Liver (tissue), 9 donors: ENCODE results near the gene FUBP1. TPM values are rescaled to one million over a fixed set of nuclear protein-coding genes. Genes with fewer than 3 reads are reported as not detected.

Experiments
- DNase-seq: peaks from one replicate; pipeline ENCODE4 v3.0.0-alpha.2; 2017; ENCODE audit warnings: low spot score
- H3K27ac ChIP-seq, 2 donors: one replicate each; pipeline ENCODE4 v1.7.0; 2013; ENCODE audit warnings: inconsistent platforms in 2 of 2, low read length in 2 of 2, control low read depth in 1 of 2, low read depth in 1 of 2, mild to moderate bottlenecking in 1 of 2
- H3K27me3 ChIP-seq, 4 donors: one replicate each; pipeline versions ENCODE4 v1.6.1 to v1.7.0; 2013; ENCODE audit warnings: low read length in 3 of 4, inconsistent platforms in 1 of 4, mild to moderate bottlenecking in 1 of 4, moderate library complexity in 1 of 4; ENCODE audit not compliant: control insufficient read depth in 4 of 4, insufficient read depth in 4 of 4
- H3K36me3 ChIP-seq, 4 donors: one replicate each; pipeline versions ENCODE4 v1.6.1 to v1.7.0; 2013; ENCODE audit warnings: low read length in 3 of 4, mild to moderate bottlenecking in 3 of 4, low read depth in 1 of 4, moderate library complexity in 1 of 4; ENCODE audit not compliant: control insufficient read depth in 4 of 4, insufficient read depth in 3 of 4
- H3K4me1 ChIP-seq, 4 donors: one replicate each; pipeline versions ENCODE4 v1.6.1 to v1.7.0; 2013; ENCODE audit warnings: low read length in 3 of 4, mild to moderate bottlenecking in 3 of 4, moderate library complexity in 1 of 4; ENCODE audit not compliant: control insufficient read depth in 4 of 4, insufficient read depth in 4 of 4
- H3K4me3 ChIP-seq, 3 donors: one replicate each; pipeline versions ENCODE4 v1.6.1 to v1.7.0; 2013; ENCODE audit warnings: low read length in 3 of 3, control low read depth in 1 of 3, low read depth in 1 of 3, mild to moderate bottlenecking in 1 of 3
- H3K9ac ChIP-seq, 2 donors: one replicate each; pipeline ENCODE4 v1.7.0; 2013; ENCODE audit warnings: low read length in 2 of 2, mild to moderate bottlenecking in 2 of 2, moderate library complexity in 2 of 2, control low read depth in 1 of 2, low read depth in 1 of 2
- H3K9me3 ChIP-seq, 4 donors: one replicate each; pipeline versions ENCODE4 v1.6.1 to v1.7.0; 2013; ENCODE audit warnings: low read length in 3 of 4; ENCODE audit not compliant: control insufficient read depth in 4 of 4
- EGR1 ChIP-seq, 2 donors: IDR thresholded peaks; 2 replicates each; pipeline ENCODE4 v1.6.1; 2016 to 2018; ENCODE audit warnings: antibody characterized with exemption in 2 of 2, low read depth in 2 of 2
- FOXA1 ChIP-seq: IDR thresholded peaks from 2 replicates; pipeline ENCODE4 v1.6.1; 2016; ENCODE audit warnings: antibody characterized with exemption
- GABPA ChIP-seq, 2 donors: IDR thresholded peaks in 1 of 2; conservative IDR thresholded peaks in 1 of 2; 2 replicates each; pipeline ENCODE4 v1.6.1; 2016; ENCODE audit warnings: antibody characterized with exemption in 2 of 2, mild to moderate bottlenecking in 1 of 2, moderate library complexity in 1 of 2
- HNF4A ChIP-seq, 2 donors: conservative IDR thresholded peaks; 2 replicates each; pipeline ENCODE4 v1.6.1; 2016; ENCODE audit warnings: antibody characterized with exemption in 2 of 2, mild to moderate bottlenecking in 2 of 2
- HNF4G ChIP-seq: IDR thresholded peaks from 2 replicates; pipeline ENCODE4 v1.6.1; 2016; ENCODE audit warnings: antibody characterized with exemption
- JUND ChIP-seq, 2 donors: IDR thresholded peaks; 2 replicates each; pipeline ENCODE4 v1.6.1; 2016; ENCODE audit warnings: antibody characterized with exemption in 2 of 2
- NR2F2 ChIP-seq: IDR thresholded peaks from 2 replicates; pipeline ENCODE4 v1.6.1; 2016; ENCODE audit warnings: antibody characterized with exemption
- RAD21 ChIP-seq, 2 donors: IDR thresholded peaks; 2 replicates each; pipeline ENCODE4 v1.6.1; 2016; ENCODE audit warnings: antibody characterized with exemption in 2 of 2, mild to moderate bottlenecking in 2 of 2
- SP1 ChIP-seq: IDR thresholded peaks from 2 replicates; pipeline ENCODE4 v1.6.1; 2018; ENCODE audit warnings: antibody characterized with exemption, mild to moderate bottlenecking
- TAF1 ChIP-seq: conservative IDR thresholded peaks from 2 replicates; pipeline ENCODE4 v1.6.1; 2016; ENCODE audit warnings: antibody characterized with exemption, mild to moderate bottlenecking
- YY1 ChIP-seq: IDR thresholded peaks from 2 replicates; pipeline ENCODE4 v1.6.1; 2016; ENCODE audit warnings: antibody characterized with exemption, mild to moderate bottlenecking
- WGBS: extraction: QIAGEN DNeasy Blood & Tissue Kit; methylation state at CpG from one replicate; pipeline ENCODE4 v1.1.7; 2013; 5-methylcytosine and 5-hydroxymethylcytosine counted together
- polyA plus RNA-seq, 2 donors: library from polyadenylated mRNA; stranded (reverse) in 1 of 2; unstranded in 1 of 2; fragments of 200-250 nt in 1 of 2; fragments of >200 nt in 1 of 2; fragmentation: Nextera tagmentation in 1 of 2; extraction: Ambion mirVana in 1 of 2; gene quantifications; one replicate each; pipeline versions ENCODE4 v1.2.1 to v1.2.3, GENCODE V29; 2013 to 2015
- total RNA-seq, 2 donors: library from RNA; depleted of rRNA; stranded (reverse); fragments of >200 nt; gene quantifications; one replicate each; pipeline ENCODE4 v1.2.3, GENCODE V29; 2014
- TF ChIP-seq, protein P1 (sequence below): IDR thresholded peaks from 2 replicates; pipeline ENCODE4 v1.6.1; 2016; ENCODE audit warnings: antibody characterized with exemption
- TF ChIP-seq, protein P2 (sequence below): IDR thresholded peaks from 2 replicates; pipeline ENCODE4 v1.6.1; 2016; ENCODE audit warnings: antibody characterized with exemption
- TF ChIP-seq, protein P3 (sequence below): IDR thresholded peaks from 2 replicates; pipeline ENCODE4 v1.6.1; 2016; ENCODE audit warnings: antibody characterized with exemption
- TF ChIP-seq, protein P4 (sequence below): fragments of 150-350 bp; IDR thresholded peaks from 2 replicates; pipeline ENCODE4 v1.5.1; 2017; ENCODE audit warnings: improper control_type of control experiment, low read depth, low read length; ENCODE audit not compliant: missing input control
- donor health status: healthy.
- donor health status: healthy.
- donor health status: healthy.
- donor health status: healthy.
- donor health status: healthy.

The FUBP1 gene
- total and polyA plus RNA-seq, 4 donors = 16.3 to 97.4 (median 47.2) TPM

DNA sequence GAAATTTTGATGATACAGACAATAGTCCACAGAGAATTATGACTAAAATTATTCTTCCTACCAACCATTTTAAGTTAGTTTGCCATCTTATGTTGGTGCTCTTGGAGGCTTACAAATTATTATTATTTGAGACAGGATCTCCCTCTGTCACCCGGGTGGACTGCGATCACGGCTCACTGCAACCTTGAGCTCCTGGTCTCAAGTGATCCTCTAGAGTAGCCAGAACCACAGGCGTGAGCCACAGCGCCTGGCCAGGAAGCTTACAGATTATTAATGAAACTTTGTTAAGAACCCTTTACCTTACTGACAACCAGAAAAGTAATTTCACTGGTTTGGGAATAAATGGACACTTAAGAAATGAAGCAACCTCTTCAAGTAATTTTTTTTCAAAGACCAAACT lies 17.9 kb upstream of the FUBP1 start:
- no peak overlapping the region for H3K4me3 ChIP-seq

DNA sequence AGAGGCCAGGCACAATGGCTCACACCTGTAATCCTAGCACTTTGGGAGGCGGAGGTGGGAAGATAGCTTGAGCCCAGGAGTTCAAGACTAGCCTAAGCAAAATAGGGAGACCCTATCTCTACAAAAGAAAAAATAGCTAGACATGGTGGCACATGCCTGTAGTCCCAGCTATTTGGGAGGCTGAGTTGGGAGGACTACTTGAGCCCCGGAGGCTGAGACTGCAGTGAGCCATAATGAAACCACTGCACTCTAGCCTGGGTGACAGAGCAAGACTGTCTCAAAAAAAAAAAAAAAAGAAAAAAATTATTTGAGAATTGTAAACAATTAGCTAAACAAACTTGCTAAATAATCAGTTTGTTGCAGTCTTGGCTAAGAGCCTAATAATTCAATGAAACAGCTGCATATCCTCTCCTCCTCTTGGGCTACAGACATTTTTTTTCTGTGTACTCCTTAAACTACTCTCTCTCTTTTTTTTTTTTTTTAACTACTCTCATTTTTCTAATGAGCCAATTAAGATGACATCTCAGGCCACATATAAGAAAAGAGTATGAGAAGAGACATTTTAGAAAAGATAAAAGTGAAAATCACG lies 15.3 kb upstream of the FUBP1 start:
- 86% methylated on average over 3 of the region's 3 CpGs for WGBS
- Histone ChIP-seq H3K4me1 (no peaks in the 10 kb centered on the region), H3K9me3 (no peaks in the 10 kb centered on the region), H3K27me3 (no peaks in the 10 kb centered on the region), H3K27ac (no peak overlapping the region), H3K4me3 (no peak overlapping the region), H3K36me3 (peaks cover 0 to 3% (median 0%) of the 10 kb centered on the region in 4 donors), H3K9ac (no peak overlapping the region)
- no peak for DNase-seq
- TF ChIP-seq YY1 = no peak
- TF ChIP-seq HNF4G = no peak
- TF ChIP-seq JUND (IDR thresholded peaks at IDR 0.05) = no peak
- TF ChIP-seq EGR1 (IDR thresholded peaks at IDR 0.05; ENCODE audit: low read depth in 2 of 2) = no peak
- no peak for TF ChIP-seq GABPA (IDR thresholded peaks at IDR 0.05 in 1 of 2, conservative IDR thresholded peaks at IDR 0.05 in 1 of 2)
- TF ChIP-seq, protein P1, sequence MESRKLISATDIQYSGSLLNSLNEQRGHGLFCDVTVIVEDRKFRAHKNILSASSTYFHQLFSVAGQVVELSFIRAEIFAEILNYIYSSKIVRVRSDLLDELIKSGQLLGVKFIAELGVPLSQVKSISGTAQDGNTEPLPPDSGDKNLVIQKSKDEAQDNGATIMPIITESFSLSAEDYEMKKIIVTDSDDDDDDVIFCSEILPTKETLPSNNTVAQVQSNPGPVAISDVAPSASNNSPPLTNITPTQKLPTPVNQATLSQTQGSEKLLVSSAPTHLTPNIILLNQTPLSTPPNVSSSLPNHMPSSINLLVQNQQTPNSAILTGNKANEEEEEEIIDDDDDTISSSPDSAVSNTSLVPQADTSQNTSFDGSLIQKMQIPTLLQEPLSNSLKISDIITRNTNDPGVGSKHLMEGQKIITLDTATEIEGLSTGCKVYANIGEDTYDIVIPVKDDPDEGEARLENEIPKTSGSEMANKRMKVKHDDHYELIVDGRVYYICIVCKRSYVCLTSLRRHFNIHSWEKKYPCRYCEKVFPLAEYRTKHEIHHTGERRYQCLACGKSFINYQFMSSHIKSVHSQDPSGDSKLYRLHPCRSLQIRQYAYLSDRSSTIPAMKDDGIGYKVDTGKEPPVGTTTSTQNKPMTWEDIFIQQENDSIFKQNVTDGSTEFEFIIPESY = no peak
- TF ChIP-seq, protein P2, sequence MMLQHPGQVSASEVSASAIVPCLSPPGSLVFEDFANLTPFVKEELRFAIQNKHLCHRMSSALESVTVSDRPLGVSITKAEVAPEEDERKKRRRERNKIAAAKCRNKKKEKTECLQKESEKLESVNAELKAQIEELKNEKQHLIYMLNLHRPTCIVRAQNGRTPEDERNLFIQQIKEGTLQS = no peak
- TF ChIP-seq HNF4A (conservative IDR thresholded peaks at IDR 0.05) = no peak
- TF ChIP-seq, protein P3, sequence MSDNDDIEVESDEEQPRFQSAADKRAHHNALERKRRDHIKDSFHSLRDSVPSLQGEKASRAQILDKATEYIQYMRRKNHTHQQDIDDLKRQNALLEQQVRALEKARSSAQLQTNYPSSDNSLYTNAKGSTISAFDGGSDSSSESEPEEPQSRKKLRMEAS = no peak
- no peak for TF ChIP-seq NR2F2
- no peak for TF ChIP-seq SP1
- no peak for TF ChIP-seq FOXA1
- TF ChIP-seq, protein P4, sequence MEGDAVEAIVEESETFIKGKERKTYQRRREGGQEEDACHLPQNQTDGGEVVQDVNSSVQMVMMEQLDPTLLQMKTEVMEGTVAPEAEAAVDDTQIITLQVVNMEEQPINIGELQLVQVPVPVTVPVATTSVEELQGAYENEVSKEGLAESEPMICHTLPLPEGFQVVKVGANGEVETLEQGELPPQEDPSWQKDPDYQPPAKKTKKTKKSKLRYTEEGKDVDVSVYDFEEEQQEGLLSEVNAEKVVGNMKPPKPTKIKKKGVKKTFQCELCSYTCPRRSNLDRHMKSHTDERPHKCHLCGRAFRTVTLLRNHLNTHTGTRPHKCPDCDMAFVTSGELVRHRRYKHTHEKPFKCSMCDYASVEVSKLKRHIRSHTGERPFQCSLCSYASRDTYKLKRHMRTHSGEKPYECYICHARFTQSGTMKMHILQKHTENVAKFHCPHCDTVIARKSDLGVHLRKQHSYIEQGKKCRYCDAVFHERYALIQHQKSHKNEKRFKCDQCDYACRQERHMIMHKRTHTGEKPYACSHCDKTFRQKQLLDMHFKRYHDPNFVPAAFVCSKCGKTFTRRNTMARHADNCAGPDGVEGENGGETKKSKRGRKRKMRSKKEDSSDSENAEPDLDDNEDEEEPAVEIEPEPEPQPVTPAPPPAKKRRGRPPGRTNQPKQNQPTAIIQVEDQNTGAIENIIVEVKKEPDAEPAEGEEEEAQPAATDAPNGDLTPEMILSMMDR = no peak

More for the DNA sequence above, 17.9 kb upstream of the FUBP1 start:
- no peak for DNase-seq
- TF ChIP-seq GABPA (IDR thresholded peaks at IDR 0.05 in 1 of 2, conservative IDR thresholded peaks at IDR 0.05 in 1 of 2) (no peak), FOXA1 (no peak), RAD21 (IDR thresholded peaks at IDR 0.05) (no peak), JUND (IDR thresholded peaks at IDR 0.05) (no peak), YY1 (no peak), NR2F2 (no peak), TAF1 (no peak), HNF4A (conservative IDR thresholded peaks at IDR 0.05) (no peak)
- TF ChIP-seq, protein P4 = no peak
- TF ChIP-seq, protein P1 = no peak
- TF ChIP-seq, protein P3 = no peak
- H3K27me3 ChIP-seq = no peaks in the 10 kb centered on the region
- H3K9ac ChIP-seq = no peak overlapping the region
- H3K9me3 ChIP-seq = no peaks in the 10 kb centered on the region
- no peak overlapping the region for H3K27ac ChIP-seq
- 98% methylated on average over 5 of the region's 5 CpGs for WGBS
- H3K36me3 ChIP-seq = peaks cover 0 to 3% (median 0%) of the 10 kb centered on the region in 4 donors
- no peaks in the 10 kb centered on the region for H3K4me1 ChIP-seq
